Stimulated activated CD4-positive, alpha-beta T cell treated with anti-CD3 and anti-CD28 coated beads, Interleukin-12 subunit alpha, Interleukin-12 subunit beta, amount 100 ng/mL, for 24 hours (primary cell): ENCODE results near the gene SPNS3.

Source experiments
- DNase-seq, 2 experiments: peaks; one replicate each; pipeline ENCODE4 v3.0.0-alpha.2; 2020; ENCODE audit warnings: low read depth in 2 of 2

Gene SPNS3

DNA sequence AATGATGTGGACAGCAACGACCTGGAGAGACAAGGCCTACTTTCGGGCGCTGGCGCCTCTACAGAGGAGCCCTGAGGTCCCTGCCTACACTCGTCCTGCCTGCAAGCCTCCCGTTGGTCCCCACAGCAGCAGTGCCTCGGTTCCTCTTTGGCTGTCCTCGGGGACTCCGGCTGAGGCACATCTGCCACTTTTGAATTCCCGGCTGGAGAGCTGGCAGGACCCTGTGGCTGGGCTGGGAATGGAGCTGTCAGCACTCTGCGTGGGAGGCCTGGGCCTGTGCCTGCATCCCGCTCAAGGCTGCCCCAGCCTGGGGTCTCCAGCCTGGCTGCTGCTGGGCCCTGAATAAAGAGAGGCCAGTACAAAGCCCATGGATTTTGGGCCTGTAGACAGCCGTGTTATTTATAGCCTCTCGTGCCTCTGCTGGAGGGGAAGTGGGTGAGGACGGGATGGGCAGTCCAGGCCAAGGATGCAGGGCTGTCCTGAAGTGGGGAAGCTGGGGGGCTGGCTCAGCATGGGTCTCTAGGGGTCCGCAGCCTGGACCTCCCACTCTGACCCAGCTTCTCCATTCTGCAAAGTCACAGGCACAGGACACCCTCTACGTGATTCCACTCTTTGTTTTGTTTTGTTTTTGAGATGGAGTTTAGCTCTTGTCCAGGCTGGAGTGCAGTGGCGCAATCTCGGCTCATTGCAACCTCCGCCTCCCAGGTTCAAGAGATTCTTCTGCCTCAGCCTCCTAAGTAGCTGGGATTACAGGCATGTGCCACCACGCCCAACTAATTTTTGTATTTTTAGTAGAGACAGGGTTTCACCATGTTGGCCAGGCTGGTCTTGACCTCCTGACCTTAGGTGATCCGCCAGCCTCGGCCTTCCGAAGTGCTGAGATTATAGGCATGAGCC, 54.3 kb downstream of the SPNS3 start:
- DNase-seq: no peak

DNA sequence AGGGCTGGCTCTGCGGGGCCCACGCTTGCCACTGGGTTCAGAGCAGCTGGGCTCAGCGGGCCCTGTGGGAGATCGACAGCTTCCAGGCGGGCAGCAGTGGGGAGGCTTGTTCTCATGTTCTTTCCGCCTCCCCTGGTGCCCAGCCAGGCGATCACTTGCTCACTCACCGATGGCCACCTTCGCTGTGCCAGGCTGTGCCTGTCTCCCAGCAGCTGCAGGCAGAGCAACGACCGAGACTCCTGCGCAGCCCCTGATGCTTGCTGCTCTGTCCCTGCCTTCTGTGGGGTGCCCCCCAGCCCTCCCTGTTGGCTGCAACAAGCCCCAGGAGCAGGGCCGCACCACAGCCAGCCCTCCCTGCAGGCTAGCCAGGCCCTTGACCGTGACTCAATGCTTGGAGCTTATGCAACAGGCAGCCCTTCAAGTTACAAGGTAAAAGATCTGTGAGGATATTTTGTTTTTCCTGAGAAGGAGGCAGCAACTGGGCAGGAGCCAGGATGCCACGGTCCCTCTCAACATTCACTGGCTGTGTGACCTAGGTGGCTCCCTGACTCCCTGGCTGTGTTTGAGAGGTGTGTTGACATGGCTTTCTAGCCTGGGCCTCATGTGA, 55.4 kb downstream of the SPNS3 start:
- DNase-seq: no peak

DNA sequence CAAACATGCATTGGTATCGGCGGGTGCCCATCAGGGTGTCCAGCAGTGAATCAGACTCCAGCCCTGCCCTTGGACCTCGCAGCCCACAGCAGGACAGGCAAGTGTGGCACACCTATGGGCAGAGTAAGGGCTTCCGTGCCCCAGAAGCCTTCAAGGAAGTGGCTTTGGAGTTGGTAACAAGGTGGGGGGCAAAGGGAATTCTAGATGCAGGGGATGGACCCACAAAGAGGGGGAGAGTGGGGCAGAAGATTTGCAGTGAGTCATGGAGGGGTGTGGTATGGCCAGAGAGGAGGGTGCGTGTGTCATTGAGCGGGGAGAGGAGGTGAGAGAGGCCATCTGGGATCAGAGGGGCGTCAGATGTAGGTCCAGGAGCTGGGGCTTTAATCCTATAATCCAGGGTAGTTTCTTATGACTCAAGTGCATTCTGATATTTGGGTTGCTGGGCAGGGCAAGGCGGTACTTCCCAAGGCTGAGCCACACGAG, 56.4 kb downstream of the SPNS3 start:
- DNase-seq: no peak

DNA sequence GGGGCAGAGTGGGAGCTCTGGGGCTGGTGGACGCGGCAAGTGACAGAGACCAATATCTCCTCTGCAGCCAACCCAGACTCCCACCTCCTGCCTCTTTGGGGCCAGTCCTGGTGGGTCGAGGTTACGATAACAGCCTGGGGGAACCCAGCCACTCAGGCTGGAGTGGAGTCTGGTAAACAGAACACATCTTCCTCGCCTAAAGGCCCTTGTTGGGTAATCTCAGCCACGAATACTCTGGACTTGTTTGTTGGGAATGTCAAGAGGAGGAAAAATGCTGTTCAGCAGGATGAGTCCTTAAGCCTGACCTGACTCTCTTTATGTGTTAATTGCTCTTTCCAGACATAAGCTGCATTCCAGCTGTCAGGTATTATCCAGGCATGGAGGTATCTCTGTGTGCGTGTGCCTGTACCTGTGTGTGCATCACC, 56.9 kb downstream of the SPNS3 start:
- no peak for DNase-seq

DNA sequence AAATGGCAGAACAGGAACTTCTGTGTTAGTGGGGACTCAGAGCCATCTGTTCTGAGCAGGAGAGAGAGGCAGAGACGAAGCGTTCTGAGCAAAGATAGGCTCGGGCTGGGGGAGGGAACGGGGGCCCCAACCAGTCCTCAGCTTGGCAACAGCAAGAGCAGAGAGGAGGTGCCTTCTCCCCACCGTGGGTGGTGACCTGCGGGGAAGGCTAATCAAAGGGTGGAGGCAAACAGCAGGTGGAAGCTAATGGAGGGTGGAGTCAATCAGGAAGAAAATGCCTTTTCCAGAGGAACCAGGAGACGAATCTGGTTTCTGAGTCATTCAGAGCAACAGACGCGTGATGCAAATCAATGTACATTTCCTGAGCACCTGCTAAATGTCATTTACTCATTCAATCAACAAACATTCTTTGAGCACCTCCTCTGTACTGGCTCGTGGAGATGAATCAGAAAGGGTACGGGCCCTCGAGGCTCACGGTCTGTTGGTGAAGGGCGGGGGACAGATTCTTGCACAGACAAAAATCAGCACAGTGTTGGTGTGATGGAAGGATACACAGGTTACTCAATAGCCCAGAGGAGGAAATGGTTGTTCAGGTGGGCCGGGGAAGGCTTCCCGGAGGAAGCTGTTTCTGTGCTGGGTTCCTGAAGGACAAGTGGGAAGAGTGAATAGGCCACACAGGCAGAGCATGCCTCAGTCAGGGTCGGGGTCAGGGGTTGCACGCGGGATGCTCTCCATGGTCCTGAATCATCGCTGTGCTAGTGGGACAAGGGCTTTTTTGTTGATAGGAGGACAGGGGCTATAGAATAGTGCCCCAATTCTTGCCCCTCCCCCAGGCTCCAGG, 59.2 kb downstream of the SPNS3 start:
- DNase-seq: no peak

DNA sequence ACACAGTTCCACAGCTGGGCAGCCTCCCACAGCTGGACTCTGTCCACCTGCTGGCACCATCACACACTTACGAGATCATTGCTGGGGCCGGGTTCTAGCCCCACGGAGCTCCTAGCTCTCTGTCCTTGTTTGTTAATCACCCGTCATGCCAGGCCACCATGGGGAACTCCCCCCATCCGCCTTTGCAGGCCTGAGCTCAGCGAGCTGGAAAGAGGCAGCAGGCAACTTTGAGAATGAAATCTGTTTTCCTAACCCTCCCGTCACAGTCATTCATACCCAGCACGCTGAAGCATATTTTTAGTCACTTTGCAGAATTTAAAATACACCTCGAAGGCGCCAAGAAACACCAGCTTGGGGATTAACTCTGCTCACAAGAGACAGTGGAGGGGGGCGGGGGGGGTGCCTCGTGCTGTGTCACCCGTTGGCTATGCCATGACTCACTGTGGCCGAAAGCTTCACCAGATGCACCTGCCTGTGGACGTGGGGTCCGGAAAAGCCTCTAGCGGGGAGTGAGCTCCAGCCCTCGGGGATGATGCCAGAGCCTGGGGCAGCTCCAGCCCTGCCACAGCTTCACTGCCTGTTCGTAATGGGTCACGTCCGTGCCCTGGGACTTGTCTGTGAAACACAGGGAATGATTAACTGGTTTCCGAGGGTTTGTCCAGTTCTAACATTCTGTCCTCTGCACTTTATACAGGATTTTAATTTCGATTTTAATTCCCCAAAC, 63.5 kb downstream of the SPNS3 start:
- no peak for DNase-seq

DNA sequence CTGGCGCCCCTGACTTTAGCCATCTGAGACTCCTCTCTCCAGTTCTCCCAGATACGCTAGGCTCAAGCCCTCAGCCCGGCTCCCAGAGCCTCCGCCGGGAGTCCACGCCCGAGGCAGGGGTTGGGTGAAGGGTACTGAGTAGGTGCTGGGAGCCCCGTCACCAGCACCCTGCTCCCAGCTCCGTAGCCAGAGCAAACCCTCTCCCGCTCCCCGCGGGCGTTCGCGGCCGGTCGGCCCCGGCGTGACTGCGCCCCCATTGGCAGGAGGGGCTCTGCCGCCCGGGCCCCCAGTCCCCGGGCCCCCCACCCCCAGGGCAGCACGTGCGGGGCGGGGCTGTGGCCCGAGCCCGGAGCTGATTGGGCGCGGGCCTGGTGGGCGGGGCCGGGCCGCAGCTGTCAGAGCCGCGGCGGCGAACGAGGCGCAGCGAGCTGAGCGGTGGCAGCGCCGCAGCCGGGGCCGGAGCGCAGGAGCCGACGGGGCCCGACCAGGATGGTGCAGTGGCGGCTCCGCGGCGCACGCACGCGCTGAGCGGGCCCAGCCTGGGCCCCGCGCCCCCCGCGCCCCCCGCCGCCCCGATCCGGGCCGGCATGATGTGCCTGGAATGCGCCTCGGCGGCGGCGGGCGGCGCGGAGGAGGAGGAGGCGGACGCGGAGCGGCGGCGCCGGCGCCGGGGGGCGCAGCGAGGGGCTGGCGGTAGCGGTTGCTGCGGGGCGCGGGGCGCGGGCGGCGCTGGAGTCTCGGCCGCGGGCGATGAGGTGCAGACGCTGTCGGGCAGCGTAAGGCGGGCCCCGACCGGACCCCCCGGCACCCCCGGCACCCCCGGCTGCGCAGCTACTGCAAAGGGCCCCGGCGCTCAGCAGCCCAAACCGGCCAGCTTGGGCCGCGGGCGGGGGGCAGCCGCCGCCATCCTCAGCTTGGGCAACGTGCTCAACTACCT, 65.0 kb downstream of the SPNS3 start, which contains the start of gene SPNS2:
Gene SPNS2, plus strand, starts transcription at position 421 of the 937 bp plus-strand sequence. Its CDS starts 167 bp downstream, at position 588.
- DNase-seq: peak; percentile 43 to 47

DNA sequence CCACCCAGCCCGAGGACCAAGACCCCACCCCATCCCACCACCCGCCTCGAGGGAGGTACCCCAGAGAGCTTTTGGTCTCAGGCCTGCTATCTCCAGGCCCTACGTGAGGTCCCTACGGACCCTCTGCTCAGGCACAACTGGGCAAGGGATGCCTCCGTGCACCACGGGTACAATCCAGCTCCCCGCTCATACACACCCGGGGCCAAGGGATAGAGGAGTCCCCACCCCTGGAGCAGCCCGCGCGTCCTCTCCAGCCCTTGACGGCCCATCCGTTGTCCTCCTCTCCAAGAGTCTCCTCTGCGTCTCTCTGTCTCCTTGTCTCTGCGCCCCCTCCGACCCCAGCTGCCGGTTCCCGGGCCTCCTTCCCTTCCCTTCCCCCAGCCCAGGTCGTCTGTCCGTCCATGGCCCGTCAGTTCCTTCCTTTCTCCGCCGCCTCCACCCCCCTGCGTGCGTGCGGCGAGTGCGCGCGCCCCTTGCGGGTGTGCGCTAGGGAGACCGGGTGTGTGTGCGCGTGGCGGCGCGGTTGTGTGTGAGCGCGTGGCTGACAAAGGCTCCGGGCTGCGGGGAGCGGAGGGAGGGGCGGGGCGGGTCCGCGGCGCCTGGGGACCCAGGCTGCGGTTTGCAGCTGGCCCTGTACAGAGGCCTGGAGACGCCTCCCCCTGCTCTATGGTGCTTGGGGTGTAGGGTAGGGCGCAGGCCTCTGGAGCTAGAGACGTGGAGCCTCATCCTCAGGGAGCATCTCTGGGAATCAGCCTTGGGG, 65.9 kb downstream of the SPNS3 start:
- DNase-seq: no peak

DNA sequence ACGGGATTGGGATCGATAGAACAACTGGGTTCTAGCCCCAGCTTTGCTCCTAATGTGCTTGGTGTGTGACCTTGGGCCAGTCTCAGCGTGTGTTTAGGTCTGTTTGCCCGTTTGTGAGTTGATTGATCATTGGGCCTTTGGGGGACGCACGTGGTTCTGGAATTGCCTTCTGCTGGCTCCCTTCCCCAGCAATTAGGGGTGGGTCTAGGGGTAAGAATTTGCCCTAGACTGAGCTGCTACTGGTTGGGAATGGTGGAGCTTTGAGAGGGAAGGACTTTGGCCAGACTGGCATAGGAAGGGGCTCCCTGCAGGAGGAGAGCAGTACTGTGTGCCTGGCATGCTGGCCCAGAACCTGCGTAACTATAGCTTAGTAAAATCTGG, 66.4 kb downstream of the SPNS3 start:
- DNase-seq: no peak

DNA sequence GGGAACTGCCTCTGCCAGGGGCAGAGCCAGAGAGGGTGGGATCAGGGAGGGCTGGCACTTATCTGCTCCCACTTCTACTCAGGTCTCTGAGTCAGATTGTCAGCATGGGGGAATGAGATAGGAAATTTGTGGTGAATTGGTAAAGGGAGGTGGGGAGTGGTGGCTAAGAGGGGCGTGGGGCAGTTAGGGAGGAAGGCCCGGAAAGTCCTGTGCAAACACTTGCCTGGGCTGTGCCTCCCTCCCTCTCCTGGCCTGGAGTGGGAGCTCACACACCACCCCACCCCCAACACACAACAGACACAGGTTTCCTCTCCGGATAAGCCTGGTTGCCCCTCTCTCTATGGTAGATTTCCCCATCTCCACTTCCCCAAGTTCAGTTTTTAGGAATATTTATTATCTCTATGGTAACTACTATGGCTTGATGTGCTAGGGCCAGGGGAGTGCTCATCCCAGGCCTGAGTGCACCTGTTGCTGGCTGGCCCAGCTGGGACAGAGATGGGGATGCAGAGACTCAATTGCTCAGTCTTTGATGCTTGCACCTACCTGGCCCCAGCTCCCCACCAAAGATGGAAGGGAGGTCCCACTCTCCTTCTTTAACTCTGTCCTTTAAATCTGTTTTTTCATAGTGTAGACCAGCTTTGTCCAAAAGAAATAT, 67.7 kb downstream of the SPNS3 start:
- no peak for DNase-seq

DNA sequence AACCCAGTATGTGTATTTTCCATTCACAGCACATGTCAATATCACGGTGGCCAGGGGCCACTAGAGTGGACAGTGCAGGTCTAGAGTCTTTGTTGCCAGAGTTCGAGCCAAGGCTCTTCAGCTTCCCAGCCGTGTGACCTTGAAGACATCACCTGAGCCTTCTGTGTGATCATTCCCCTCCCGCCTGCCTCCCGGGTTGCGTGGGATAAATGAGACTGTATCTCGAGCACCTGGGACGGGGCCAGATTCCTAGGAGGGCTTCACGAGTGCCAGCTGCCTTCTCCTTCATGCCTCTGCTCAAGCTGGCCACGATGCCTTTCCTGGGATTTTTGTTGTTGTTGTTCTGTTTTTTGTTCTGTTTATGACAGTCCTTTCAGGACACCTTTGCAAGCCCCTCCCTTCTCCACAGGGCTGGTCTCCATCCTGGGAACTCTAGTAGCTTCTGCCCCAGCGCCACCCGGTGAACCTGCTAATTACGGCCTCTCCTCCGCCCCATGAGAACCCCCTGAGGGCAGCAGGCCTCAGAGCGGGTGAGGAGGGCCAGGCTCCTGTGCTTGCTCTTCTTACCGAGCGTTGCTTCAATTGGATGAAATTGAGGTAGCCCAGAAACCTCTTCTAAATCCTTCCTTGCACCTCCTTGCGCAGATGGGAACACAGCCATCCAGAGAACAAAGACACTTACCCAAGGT, 68.9 kb downstream of the SPNS3 start:
- DNase-seq: no peak

DNA sequence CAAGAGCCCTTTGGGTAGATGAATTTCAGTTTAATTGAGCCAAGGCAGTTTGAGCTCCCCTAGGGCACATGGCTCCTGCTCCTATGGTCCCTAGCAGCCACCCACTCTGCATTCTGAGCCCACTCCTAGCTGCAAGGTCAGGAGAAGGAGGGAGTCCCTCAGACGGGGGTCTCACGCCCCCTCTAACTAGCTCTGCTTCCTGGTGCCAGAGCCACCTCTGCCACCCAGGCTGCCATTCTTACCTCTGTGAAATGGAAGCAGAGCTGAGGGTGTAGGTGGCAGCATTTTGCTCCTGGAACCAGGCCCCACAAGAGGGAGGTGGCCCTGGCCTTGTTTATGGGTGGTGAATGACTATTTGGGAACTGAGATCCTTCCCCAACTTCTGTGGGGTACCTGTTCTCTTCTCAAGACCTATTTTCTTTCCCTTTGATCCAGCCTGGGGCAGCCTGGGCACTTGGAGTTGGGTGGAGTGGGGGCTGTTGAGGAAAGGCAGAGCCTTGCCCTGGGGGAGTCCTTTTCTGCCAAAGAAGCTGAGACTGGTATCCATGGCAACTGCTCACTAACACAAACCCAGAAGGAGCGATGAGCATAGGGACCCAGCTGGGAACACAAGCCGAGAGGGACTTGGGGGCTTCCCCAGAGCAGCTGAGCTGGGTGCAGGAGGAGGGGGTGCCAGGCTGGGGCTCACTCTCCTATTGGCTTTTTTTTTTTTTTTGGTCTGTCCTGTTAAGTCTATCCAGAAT, 69.7 kb downstream of the SPNS3 start:
- DNase-seq: no peak

DNA sequence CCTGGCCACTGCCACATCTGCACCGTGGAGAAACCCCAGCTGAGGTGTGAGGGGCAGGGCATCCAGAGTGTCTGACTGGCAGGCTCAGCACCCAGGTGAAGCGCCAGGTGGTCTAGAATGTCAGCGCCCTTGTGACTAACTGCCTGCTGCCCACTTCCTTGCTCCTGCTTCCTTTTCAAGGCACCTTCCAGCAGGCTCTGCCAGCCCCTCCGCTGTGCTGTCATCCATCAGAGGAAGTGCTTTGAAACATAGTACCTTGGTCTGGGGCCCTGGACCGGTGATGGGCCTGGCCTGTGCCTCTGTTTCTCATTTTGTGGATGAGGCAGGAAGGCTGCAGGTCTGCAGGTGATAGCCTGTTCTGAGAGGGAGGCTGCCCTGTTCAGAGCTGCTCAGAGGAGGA, 70.4 kb downstream of the SPNS3 start:
- no peak for DNase-seq

DNA sequence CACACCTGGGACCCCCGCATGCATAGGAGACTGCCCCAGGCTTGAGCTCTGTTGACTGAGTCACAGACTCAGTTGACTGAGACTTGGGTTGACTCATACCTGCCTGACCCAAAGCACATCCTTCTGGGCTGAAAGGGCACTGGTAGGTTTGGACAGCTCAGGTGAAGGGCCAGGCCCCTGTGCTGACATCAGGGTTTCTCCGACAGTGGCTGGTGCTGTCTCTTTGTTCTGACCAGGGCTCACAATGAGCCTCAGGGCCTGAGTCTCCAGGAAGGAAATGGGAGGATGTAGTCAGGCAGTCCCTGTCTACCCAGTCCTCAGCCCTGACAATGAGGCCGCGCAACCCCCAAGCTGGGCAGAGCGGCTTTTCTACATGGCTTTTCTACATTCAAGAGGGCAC, 71.4 kb downstream of the SPNS3 start:
- DNase-seq: no peak

DNA sequence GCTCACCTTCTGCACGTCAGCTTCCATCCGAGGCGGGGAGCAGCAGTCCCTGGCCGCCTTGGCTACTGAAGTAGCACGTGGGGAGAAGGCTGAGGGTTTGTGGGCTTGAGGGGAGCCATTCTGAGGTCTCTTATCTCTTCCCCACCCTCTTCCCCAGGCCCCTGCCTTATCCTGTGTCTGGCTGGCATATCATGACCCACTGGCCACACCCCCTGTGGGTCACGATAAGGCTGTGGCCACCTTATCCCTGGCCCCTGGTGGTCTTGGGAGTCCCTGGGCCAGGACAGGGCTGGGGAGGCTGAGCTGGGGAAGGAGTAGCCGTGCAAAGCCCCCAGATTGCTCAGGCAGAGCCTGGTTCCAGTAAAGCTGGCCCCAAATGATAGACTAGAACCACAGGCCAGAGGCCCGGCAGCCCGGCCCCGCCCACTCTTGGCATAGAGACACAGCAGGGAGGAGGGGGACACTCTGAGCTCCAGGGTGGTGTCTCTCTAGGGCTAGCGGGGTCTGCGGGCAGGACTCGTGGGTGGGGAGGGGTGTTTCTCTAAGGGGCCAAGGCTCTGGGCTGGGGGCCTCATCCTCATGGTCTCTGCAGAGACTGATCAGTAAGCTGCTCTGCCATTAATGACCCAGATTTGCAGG, 72.6 kb downstream of the SPNS3 start:
- DNase-seq: no peak

DNA sequence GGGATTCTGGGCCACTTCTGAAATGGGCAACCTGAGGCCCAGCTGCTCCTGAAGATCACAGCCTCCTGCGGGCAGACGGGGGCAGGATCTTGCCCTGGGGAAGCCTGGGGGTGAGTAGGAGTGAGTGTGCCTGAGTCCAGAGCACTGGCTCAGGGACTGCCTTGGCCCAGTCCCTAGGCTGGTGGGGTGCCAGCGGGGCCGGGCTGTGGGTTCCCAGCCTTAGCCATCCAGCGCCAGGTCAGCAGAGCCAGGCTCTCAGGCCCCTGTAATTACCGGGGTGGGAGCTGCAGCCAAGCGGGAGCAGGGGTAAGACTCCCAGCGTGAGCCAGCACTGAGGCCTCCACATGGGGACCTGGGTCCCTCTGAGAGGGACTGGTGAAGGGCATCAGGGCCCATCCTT, 73.2 kb downstream of the SPNS3 start:
- no peak for DNase-seq

DNA sequence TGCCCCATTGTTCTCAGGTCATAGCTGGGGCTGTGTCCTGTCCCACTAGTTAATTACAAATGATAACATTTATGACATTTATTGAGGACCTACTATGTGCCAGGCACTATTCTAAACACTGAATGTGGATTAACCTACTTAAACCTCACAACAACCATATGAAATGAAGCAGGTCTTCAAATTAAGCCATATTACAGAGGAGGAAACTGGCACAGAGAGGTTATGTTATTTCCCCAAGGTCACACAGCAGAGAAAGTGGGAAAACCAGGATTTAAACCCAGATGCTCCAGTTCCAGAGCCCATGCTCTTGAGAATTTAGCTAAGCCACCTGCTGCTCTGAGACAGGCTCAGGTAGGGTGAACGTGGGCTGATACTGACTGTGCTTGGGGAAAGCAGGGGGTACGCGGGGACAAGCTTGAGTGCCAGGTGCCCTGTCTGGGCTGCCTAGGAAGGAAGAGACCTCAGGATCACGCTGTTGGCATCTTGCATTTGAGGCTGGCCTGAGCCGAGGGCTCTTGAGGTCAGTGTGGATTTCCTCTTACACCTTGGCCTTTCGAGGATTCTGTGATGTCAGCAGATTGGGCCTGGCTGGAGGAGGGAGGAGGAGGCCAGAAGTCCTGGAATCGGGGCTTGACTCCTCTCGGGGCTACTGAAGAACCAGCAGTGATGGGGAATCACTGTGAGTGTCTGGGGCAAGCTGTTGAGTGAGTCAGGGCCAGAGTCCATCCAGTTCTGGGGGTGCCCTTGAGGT, 73.8 kb downstream of the SPNS3 start:
- DNase-seq: no peak
